Measurements from ENCODE around the gene SLCO2B1.

Gene SLCO2B1

DNA sequence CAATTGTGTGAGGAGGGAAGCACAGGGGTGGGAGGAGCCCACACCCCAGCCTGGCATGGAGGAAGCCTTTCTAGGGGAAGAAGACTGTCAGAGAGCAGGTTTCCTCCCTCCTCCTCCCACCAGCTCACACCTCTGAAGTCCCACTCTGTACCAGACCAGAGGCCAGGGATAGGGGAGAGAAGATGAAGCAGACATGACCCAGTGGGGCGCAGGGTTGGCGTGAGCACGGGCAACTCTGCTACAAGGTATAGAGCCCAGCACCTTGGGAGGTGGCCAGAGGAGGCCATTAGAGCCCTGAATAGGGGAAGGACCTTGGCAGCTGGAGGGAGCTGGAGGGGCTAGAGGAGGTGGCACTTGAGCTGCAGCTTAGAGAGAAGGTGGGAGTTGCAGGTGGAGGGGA lies 15.9 kb downstream of the SLCO2B1 start:
- Histone ChIP-seq H3K27ac (no peak overlapping the region), H3K4me3 (no peak overlapping the region), H3K36me3 (no peaks in the 10 kb centered on the region), H3K27me3 (peaks cover 0 to 21% of the 10 kb centered on the region in 2 donors), H3K4me1 (no peaks in the 10 kb centered on the region), H3K9me3 (no peaks in the 10 kb centered on the region)
- DNase-seq = no peak
- intact Hi-C loops (cut with DNase I; ENCODE audit: low total_unique reads) = no loop called here
- TF ChIP-seq, protein P1, sequence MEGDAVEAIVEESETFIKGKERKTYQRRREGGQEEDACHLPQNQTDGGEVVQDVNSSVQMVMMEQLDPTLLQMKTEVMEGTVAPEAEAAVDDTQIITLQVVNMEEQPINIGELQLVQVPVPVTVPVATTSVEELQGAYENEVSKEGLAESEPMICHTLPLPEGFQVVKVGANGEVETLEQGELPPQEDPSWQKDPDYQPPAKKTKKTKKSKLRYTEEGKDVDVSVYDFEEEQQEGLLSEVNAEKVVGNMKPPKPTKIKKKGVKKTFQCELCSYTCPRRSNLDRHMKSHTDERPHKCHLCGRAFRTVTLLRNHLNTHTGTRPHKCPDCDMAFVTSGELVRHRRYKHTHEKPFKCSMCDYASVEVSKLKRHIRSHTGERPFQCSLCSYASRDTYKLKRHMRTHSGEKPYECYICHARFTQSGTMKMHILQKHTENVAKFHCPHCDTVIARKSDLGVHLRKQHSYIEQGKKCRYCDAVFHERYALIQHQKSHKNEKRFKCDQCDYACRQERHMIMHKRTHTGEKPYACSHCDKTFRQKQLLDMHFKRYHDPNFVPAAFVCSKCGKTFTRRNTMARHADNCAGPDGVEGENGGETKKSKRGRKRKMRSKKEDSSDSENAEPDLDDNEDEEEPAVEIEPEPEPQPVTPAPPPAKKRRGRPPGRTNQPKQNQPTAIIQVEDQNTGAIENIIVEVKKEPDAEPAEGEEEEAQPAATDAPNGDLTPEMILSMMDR (IDR thresholded peaks at IDR 0.05) = no peak

DNA sequence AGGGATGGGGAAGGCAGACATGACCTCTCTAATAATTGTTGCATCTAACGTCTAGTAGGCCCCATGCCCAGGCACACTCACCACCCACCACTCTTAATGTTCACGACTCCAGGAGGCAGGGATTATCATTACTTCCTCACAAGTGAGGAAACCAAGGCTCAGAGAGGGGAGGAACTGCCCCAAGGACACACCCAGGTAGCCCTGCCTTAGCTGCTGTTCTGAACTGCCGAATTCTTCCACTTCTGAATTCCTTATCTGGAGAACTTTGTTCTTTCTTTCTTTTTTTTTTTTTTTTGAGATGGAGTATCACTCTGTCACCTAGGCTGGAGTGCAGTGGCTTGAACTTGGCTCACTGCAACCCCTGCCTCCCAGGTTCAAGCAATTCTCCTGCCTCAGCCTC lies 16.7 kb downstream of the SLCO2B1 start:
- H3K27me3 ChIP-seq = peaks cover 0 to 19% of the 10 kb centered on the region in 2 donors
- H3K4me3 ChIP-seq = no peak overlapping the region
- H3K27ac ChIP-seq = no peak overlapping the region
- intact Hi-C loops (cut with DNase I; ENCODE audit: low total_unique reads) = no loop called here
- no peaks in the 10 kb centered on the region for H3K36me3 ChIP-seq
- H3K4me1 ChIP-seq = no peaks in the 10 kb centered on the region
- DNase-seq = no peak
- H3K9me3 ChIP-seq = no peaks in the 10 kb centered on the region
- TF ChIP-seq, protein P1 (IDR thresholded peaks at IDR 0.05) = no peak

DNA sequence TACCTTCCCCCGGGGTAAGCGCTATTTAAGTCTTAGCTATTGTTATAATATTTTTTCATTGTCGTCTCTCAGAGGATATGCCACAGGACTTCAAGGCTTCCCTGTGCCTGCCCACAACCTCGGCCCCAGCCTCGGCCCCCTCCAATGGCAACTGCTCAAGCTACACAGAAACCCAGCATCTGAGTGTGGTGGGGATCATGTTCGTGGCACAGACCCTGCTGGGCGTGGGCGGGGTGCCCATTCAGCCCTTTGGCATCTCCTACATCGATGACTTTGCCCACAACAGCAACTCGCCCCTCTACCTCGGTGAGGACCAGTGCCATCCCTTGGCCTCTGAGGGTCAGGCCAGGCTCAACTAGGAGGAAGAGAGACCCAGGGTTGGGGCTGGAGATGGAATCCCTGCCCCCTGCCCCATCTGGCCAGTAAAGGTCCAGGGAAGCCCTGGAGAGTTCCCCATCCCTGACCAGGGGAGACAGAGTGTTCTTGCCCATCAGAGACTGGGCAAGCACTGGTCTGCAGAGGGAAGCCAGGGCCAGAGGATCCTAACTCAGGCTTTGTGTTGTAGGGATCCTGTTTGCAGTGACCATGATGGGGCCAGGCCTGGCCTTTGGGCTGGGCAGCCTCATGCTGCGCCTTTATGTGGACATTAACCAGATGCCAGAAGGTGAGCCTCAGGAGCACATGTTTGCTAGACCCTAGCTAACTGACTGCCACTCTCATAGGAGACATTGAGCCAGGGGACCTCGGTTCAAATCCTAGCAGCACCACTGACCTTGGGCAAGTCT lies 18.4 kb downstream of the SLCO2B1 start:
- no peak overlapping the region for H3K27ac ChIP-seq
- H3K9me3 ChIP-seq = no peaks in the 10 kb centered on the region
- peaks cover 0 to 14% of the 10 kb centered on the region in 2 donors for H3K27me3 ChIP-seq
- TF ChIP-seq, protein P1 (IDR thresholded peaks at IDR 0.05) = no peak
- intact Hi-C loops (cut with DNase I; ENCODE audit: low total_unique reads) = no loop called here
- no peaks in the 10 kb centered on the region for H3K36me3 ChIP-seq
- no peaks in the 10 kb centered on the region for H3K4me1 ChIP-seq
- DNase-seq = no peak
- H3K4me3 ChIP-seq = no peak overlapping the region

DNA sequence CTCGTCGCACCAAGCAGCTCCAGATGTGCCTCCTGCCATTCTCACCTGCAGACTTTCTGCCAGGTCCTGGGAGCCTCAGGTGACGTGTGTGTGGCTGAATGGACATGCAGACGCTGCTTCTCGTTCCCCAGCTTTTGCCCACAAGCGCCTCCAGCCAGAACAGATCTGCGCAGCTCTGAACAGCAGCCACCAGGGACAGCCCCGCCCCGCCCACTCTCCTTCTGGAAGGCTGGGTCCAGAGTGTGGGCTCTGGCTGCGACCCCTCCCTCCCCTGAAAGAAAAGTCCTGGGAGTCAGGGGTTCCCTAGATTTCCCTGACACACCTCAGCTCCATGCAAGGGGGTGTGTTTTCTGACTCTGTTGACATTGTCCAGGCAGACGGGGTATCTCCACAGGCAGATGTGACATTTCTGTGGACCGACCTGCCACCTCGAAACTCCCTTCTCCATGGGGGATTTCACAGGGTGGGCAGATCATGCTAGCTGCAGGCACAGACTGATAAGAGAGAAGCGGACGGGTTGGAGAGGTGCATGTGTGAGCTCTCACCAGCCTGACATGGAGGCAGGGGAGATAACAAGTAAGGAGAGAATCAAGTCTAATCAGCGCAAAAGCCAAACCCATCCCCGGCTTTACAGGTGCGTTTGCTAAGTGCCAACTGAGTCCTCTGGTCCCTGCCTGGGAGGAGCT lies 19.8 kb downstream of the SLCO2B1 start:
- Histone ChIP-seq H3K4me1 (no peaks in the 10 kb centered on the region), H3K27ac (no peak overlapping the region), H3K27me3 (peaks cover 0 to 12% of the 10 kb centered on the region in 2 donors), H3K36me3 (no peaks in the 10 kb centered on the region), H3K4me3 (no peak overlapping the region), H3K9me3 (no peaks in the 10 kb centered on the region)
- TF ChIP-seq, protein P1 (IDR thresholded peaks at IDR 0.05) = no peak
- intact Hi-C loops (cut with DNase I; ENCODE audit: low total_unique reads) = no loop called here
- no peak for DNase-seq

DNA sequence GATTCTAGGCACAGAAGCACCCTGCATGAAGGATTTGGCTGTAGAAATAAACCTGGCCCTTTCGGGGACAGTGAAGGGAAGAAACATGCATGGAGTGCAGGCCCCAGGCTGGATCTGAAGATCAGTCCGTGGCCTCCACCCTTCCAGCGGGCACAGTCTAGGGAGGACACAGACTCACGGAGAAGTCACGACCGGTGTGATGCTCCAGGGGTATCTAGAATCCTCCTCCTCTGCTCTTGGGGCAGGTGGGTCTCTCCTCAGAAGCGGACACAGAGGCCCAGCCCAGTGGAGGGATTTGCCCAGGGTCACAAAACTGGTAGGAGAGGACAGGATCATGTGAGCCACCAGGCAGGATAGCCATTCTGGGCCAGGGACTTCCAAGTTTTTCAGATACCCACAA lies 22.4 kb downstream of the SLCO2B1 start:
- H3K9me3 ChIP-seq = no peaks in the 10 kb centered on the region
- no peak for DNase-seq
- no peak overlapping the region for H3K27ac ChIP-seq
- TF ChIP-seq, protein P1 (IDR thresholded peaks at IDR 0.05) = no peak
- no peak overlapping the region for H3K4me3 ChIP-seq
- intact Hi-C loops (cut with DNase I; ENCODE audit: low total_unique reads) = no loop called here
- H3K27me3 ChIP-seq = peaks cover 0 to 12% of the 10 kb centered on the region in 2 donors
- H3K4me1 ChIP-seq = no peaks in the 10 kb centered on the region
- no peaks in the 10 kb centered on the region for H3K36me3 ChIP-seq

All from tibial artery (tissue), 4 donors.